Stimulated activated naive CD4-positive, alpha-beta T cell (primary cell): Measurements from ENCODE around the gene RIPK3.
"Not testable (repeated sequence)": the region's sequence is repeated elsewhere in the genome, so short reads cannot be mapped to it uniquely, and the experiment has no call there.

ENCODE experiments used
- DNase-seq, 6 experiments: peaks; one replicate each; lab custom pipeline; 2025; lab: John Stamatoyannopoulos, UW

Gene RIPK3

DNA sequence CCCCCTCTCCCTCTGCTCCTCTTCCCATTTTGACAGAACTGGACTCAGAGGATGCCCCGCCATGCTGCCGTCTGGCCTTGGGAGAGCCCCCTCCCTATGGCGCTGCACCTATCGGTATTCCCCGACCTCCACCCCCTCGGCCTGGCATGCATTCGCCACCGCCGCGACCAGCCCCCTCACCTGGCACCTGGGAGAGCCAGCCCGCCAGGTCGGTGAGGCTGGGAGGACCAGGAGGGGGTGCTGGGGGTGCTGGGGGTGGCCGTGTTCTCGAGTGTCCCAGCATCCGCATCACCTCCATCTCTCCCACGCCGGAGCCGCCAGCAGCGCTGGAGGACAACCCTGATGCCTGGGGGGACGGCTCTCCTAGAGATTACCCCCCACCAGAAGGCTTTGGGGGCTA lies 29.7 kb upstream of the RIPK3 start:
- DNase-seq, result no peak

DNA sequence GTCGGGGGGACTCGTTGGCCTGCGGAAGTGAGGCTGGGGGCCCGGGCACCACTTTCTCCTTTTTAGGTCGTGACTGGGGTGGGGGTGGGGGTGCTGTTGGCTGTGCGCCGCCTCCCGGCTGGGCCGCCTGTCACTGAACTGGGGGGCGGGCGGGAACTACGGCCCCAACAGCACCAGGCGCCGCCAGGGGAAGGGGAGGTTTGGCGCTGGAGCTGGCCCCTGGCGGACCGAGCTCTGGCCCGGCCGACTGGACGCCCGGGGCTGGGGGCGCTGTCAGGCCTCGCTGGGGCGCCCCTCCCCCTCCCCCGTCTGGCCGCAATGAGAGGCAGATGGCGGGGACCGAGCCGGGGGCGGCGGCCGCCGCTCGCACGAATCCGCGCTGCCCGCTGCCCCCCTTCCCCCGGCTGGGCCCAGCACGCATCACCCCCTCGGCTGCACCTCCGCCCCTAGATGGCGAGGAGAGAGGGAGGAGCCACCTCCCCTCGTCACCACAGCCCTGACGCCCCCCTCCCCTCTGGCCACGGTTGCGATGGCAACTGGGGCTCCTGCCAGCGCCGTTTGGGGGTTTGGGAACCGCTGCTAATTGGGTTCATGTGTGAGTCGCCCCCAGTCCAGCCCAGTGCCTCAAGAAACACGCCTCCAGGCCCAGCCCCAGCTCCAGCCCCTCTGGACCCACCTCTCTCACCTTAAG lies 28.9 kb upstream of the RIPK3 start:
- peak in 4 of 6 experiments; percentile 7 to 24 (median 10) for DNase-seq

DNA sequence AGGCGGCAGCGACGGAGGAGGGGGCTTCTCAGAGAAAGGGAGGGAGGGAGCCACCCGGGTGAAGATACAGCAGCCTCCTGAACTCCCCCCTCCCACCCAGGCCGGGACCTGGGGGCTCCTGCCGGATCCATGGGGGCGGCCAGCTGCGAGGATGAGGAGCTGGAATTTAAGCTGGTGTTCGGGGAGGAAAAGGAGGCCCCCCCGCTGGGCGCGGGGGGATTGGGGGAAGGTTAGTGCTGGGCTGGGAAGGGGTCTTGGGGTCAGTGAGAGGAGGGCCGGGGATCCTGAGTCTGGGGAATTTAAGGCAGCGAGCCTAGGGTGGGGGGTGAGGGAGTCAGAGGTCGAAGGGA lies 28.4 kb upstream of the RIPK3 start:
- no peak for DNase-seq

DNA sequence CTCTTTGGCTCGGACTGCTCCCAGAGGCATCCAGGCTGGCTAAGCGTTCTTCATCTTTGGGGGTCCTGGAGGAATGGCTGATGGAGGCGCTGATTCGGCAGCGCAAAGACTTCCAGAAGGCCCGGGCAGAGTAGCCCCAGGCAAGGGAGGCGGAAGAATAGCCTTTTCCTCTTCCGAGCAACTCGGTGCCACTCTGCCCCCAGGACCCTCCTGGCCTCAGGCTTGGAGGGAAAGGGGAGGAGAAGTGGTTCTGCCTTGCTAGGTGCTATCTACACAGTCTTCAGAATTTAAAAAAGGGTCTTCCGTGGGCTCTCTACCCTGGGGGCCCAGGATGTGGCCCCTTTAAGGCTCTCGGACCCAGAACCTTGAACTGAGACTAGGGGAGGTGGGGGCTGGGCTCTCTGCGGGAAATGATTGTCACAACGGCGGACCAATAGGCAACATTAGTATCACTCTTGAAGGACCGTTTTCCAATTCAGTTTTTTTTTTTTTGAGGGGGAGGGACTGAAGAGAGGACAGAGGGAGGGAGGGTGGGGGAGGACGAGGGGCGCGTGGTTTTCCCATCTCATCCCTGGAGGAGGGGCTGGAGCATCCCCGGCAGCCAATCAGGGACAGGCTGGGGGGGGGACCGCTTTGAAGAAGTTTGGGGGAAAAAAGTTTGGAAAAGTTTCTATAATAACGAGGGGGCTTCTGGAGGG lies 27.9 kb upstream of the RIPK3 start, which contains the start of gene NFATC4:
NFATC4 (plus strand) TSS at position 671 of the 698 bp plus-strand sequence. CDS start 157 bp downstream, outside the sequence.
- peak in 1 of 6 experiments; percentile 22 for DNase-seq

DNA sequence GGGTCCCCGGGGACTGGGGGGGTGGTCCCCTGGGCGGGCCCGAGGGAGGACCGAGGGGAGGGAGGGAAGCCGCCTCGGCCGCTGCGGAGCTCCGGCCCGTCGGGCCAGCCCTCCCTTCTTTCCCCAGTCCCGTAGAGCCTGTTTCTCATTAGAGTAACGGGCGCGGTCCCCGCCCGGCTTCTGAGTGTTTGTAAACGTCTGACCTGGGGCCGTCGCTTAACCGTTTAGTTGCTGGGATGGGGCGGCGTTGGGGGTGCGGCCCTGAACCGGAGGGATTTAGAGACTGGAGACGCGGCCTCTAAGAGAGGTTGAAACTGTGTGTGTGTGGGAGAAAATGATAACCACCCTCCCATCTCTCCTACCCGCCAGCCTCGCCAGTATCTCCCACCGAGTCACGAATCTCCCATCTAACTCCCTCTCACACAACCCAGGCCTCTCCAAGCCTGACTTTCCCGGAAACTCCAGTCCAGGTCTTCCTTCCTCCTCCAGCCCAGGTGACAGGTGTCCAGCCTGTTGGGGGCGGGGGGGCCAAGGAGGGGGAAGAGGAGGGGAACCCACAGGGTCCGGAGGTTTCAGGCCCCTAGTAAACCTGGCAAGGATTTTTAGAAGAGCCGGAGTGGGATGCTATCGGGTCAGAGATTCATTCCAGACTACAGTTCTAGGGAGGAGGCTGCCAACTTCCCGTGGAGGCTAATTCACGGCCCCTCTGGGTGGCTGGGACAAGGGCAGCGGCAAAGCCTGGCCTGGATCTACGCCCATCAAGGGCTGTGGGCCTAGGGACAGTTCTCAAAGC lies 27.1 kb upstream of the RIPK3 start:
- peak in 4 of 6 experiments; percentile 15 to 37 (median 22) for DNase-seq

DNA sequence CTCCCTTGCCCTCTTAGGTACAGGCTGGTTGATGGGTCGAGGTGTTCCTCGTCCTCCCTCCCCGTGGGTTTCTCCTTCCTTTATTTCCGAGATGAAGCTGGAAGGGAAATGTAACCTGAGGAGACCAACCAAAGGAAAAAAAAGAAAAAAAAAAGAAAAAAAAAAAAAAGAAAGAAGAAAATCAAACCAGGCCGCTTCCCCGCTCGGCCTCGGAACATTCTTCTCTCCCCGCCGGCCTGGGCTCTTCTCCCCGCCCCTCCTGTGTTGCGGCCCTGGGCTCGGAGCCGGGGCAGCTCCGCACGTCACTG lies 26.6 kb upstream of the RIPK3 start:
- peak in 1 of 6 experiments; percentile 37 for DNase-seq

DNA sequence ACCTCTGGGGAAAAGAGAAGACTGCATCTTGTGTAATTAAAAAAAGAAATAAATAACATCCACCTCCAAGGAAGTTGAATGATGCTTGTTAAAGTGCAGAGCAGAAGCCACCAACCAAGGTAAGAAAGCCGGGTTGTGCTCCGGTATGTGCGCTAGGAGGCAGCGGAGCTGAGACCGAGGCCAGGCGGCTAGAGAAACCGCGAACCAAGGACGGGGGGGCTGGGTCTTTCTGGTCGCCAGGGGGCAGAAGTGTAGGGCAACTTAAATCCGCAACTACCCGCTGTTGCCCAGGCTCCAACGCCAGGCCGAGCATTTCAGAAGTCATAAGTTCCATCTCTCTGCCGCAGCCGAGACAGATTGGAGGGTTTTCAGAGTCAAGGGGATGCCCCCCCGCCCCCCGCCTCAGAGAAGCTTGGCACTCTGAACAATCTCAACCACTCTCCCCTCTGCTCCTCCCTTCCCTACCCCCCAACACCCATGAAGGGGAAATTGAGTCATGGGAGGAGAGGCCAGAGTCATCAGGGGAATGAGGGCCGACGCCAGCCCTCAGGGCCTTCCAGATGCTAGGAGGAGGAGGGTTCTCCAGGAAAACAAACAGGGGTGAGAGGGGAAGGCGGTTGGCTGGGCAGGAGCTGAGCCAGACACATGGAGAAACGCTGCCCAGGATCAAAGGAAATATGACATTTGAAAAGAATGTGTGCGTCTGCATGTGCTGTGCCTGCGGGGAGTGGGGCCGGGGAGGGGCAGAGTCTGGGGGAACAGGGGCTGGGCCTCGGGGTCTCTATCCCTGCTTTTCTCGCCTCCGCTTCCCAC lies 26.0 kb upstream of the RIPK3 start:
- peak in 5 of 6 experiments; percentile 25 to 51 (median 43) for DNase-seq

DNA sequence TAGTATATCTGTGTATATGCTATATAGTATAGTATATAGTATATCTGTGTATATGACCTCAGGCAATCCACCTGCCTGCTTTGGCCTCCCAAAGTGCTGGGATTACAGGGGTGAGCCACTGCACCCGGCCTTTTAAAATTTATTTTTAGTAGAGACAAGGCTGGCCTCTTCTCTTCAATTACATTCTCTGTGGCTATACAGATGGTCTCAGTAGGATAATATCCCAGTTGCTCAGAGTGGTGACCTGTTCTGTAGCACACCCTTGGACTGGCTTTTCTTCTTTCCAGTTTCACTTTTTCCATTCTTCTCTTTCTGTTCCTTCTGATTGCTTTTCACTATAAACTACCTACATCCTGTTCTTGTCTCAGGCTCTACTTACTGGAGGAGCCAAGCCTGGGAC lies 25.1 kb upstream of the RIPK3 start:
- no peak for DNase-seq

DNA sequence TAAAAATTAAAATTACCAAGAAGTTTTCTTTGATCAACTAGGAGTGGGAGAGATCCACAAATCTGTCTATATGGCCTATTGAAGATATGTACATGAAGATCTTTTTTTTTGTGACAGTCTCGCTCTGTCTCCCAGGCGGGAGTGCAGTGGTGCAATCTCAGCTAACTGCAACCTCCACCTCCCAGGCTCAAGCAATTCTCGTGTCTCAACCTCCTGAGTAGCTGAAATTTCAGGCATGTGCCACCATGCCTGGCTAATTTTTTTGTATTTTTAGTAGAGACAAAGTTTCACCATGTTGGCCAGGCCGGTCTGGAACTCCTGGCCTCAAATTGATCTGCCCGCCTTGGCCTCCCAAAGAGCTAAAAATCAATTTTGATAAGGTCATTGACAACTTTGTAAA lies 23.6 kb upstream of the RIPK3 start:
- no peak for DNase-seq

DNA sequence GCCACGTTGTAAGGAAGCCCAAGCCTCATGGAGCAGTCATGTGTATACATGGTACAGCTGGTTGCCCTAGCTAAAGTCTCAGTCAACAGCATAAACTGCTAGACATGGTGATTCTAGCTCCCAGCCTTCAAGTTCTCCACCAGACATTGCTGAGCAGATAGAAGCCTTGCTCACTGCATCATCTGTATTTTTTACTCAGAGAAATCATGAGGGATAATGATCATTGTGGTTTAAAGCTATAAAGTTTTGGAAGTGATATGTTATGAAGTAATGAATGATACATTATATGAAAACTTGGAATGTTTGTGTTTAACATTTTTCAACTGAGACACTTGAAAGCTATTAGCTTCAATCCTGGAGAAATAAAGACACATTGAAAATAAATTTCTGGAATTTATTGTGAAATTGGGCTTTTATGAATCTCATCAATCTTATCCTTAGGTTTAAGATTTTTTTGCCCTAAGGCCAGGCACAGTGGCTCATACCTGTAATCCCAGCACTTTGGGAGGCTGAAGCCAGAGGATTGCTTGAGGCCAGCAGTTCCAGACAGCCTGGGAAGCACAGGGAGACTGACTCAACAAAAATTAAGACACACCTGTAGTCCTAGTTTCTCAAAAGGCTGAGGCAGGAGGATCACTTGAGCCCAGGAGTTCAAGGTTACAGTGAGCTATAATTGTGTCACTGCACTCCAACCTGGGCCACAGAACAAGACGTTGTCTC lies 22.6 kb upstream of the RIPK3 start:
- no peak for DNase-seq

DNA sequence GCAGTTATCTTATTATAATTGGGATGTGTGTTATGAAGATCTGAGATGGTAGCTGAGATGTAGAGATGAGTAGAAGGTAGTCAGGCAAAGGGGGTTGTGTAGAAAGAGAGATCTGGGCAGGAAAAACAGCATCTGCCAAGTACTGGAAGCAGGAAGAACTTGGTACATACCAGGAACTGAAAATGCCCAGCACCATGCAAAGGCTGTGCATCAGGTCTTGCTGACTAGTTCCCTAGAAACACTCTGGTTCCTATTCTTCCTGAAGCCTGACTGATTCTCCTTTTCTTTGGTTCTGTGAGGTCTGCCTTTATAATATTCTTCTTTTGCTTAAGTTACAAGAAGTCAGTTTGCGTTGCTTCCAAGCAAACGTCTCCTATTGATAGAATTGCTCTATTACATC lies 21.5 kb upstream of the RIPK3 start:
- no peak for DNase-seq

DNA sequence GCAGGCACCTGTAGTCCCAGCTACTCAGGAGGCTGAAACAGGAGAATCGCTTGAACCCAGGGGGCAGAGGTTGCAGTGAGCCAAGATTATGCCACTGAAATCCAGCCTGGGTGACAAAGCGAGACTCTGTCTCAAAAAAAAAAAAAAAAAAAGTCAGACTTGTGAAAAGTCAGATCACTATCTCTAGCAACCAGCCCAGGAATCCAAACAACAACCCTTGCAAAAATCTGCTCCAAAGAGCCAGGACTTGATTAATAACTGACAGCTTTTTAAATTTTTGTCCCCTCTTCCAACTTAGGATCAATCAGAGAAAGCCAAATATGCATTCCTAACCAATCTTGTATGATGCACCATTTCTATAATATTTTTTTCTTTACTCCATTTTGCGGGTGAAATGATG lies 20.5 kb upstream of the RIPK3 start:
- no peak for DNase-seq

DNA sequence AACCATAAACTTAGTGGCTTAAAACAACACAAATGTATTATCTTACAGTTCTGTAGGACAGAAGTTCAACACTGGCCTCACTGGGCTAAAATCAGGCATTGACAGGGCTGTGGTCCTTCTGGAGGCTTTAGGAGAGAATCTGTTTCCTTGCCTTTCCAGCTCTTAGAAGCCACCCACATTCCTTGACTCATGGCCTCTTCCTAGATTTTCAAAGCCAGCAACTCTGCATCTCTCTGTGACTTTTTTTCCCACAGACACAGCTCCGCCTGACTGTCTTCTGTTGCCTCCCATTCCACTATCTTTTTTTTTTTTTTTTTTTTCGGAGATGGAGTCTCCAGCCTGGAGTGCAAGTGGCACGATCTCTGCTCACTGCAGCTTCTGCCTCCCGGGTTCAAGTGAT lies 16.4 kb upstream of the RIPK3 start:
- DNase-seq, result no peak

DNA sequence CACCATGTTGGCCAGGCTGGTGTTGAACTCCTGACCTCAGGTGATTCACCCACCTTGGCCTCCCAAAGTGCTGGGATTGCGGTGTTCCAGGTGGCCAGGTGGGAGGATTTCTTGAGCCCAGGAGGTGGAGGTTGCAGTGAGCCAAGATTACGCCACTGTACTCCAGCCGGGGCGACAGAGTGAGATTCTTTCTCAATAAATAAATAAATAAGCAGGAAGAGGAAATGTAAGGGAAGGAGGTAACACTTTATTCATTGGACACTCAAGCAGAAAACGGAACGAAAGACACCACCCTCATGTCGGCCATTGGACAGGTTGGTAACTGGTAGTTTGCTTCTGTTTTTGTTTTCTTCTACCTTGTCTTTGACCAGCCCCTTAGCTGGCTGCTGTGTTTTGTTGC lies 15.2 kb upstream of the RIPK3 start:
- no peak for DNase-seq

DNA sequence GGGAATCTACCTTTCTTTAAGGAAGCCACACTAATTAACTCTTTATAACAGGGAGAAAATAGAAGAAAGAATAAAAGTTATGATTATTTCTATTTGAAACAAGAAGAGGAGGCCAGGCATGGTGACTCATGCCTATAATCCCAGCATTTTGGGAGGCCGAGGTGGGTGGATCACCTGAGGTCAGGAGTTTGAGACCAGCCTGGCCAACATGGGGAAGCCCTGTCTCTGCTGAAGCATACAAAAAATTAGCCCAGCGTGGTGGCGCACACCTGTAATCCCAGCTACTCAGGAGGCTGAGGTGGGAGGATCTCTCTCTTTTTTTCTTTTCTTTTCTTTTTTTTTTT lies 14.7 kb upstream of the RIPK3 start:
- not testable (repeated sequence) for DNase-seq

DNA sequence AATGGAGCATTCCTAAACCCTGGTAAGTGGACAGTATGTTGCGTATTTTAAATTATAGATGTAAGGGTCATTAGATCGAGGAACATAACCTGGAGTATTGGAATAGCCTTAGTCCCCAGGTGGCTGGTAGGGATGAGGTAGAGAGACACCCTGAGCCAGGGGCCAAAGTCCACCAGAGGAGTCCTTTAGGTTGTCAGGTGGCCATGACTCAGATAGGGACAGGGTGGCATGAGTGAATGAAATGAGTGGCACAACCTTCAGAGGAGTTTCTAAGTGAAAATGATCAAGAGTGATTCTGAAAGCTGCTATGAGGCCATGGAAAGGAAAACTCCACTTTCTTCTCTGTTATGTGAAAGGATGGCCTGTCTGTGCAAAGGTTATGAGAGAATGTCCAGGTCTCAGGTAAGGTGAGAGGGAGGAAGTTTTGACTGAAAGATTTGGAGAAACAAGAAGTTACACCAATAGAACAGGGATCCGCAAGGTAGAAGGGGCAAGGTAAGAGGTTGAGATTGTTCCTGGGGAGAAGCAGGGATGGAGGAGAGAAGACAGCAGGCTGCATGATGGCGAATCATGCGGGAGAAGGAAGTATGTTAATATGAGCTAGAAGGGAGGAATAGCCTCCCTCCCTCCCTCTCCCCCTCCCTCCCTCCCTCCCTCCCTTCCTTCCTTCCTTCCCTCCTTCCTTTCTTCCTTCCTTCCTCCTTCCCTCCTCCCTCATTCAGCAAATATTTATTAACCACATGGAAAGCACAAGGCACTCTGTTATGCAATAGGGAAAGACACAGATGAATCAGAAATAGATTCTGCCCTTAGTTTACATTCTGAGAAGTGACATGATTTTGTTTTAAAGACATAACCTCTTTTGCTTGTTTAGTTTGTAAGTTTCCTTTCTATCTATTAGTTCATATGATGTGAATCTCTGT lies 14.0 kb upstream of the RIPK3 start:
- DNase-seq, result no peak

DNA sequence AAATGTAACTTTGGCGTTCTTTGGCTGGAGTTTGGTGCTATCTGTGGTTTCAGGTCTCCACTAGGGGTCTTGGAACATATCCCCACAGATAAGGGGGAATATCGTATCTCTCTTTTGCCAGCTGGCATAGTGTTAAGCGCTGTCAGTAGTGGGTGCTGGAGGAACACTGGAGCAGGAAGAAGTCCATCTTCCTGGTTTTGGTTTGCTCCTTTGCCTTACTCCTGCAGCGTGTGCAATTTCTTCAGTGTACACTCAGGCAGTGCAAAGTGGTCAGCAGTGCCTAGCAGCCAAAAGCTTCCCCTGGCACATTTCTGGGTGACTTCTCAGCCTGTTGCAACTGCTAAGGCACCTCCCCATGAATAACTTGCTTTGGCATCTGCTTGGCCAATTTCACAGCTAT lies 11.7 kb upstream of the RIPK3 start:
- DNase-seq, result no peak

DNA sequence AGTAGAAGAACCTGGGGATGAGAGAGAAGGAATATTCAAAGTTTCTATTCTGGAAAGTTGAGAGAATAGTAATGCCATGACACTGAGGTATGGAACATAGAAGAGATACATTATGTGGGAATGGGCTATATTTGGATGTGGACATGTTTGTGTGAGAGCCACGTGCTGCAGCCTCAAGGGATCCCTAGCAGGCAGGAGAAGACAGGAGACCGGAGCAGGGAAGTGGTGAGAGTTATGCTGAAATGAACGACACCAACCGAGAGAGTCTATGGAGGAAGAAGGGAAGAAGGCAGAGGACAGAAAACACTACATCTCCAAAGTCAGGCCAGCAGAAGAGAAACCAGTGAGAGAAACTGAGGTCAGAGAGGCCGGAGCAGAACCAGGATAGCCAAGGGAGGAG lies 10.0 kb upstream of the RIPK3 start:
- DNase-seq, result no peak

DNA sequence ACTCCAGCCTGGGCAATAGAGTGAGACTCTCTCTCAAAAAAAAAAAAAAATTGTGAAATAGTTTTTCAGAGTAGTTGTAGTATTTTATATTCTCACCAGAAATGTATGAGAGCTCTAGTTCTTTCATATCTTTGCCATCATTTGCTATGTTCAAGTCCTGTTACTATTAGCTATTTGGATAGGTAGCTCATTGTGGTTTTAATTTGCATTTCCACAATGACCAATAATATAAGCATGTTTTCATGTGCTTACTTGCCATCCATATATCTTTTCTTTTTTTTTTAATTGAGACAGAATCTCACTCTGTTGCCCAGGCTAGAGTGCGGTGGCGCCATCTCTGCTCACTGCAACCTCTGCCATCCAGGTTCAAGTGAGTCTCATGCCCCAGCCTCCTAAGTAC lies 8.4 kb upstream of the RIPK3 start:
- DNase-seq, result no peak

DNA sequence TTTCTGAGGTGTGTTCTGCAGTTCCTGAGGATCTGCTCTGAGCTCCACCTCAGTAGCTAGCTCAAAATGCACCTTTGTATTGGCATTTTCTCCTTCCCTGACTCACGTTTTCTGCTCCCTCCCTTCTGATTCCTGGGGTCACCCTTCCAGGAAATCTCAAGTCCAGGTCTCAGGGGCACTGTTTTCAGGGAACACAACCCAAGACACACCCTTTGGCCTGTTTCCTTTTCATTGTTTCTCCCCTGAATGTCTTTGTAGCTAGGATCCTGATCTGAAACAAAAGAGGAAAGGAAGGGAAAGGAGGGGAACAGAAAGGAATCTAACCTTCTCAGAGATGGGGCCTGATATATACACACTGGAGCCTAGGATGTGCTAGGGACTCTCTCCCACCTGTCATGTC lies 7.3 kb upstream of the RIPK3 start:
- no peak for DNase-seq
